ENCODE measurements around the gene SLC6A6. TPM values are rescaled to one million over a fixed set of nuclear protein-coding genes. Genes with fewer than 3 reads are reported as not detected.

SLC6A6 gene
- total RNA-seq, 1 experiment from 2014 or later, result 10.2 TPM

DNA sequence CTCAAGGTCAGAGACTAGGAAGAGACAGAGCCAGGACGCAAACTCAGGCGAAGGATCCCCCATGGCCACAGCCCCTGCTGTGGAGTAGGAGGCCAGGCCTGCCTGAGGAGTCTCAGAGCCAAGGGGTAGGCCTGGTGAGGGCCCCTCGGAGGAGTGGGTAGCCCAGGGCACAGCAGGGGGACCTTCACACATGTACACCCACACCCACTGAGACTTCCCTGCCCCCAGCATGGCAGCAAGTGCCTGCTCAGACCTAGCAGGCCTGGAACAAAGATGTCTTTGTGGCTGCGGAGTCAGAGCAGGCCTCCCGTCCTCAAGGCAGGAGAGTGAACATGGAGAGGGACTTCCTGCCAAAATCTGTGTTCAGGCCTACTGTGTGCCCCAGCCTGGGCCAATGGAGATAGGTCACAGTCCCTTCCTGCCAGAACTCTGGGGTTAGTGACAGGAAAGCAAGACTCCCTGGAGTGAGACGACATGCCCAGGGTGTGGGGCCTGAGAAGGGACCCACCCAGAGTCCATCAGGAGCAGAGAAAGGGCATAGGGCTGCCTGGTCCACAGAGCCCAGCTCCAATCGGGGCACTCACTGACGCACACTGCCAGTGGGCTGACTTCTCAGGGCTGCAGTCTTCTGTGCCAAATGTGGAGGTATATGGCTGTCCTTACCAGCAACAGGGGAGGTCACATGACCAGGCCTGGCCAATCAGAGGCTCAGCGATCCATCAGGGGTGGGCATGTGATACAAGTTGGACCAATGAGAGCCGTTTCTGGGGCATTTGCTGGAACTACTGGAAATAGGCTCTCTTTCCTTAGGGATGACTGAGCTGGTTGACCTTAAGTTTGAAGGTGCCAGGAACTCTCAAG is 135.4 kb downstream of the SLC6A6 start:
- DNase-seq (ENCODE audit: low read depth, low spot score), result peak; percentile 53
- in situ Hi-C loops (cut with HindIII; ENCODE audit: low pct_unique_long_range_greater_than_20kb, low sequenced_read_pairs), result no loop called here

GRCh38 chr3:14538451-14539088 is 136.2 kb downstream of the SLC6A6 start:
- DNase-seq (ENCODE audit: low read depth, low spot score), result no peak
- in situ Hi-C loops (cut with HindIII; ENCODE audit: low pct_unique_long_range_greater_than_20kb, low sequenced_read_pairs), result no loop called here

Small RNA genes within 50 kb of the gene (small RNA-seq; reads per million reads assigned to genes)
- gene RNA5SP124 (1.1 to 1.6 reads per million in 2 experiments), gene RNU6-905P (0 reads per million in 2 experiments)

Other genes starting within 250 kb of the SLC6A6 start
- gene XPC, start 224.0 kb upstream of the SLC6A6 start, total RNA-seq (2014; rRNA removed; shearing (Covaris generic)), result 25.3 and 25.9 TPM in 2 replicates
- gene LSM3, start 223.8 kb upstream of the SLC6A6 start, total RNA-seq (2014; rRNA removed; shearing (Covaris generic)), result 17.4 and 17.8 TPM in 2 replicates
- gene GRIP2, start 137.7 kb downstream of the SLC6A6 start, total RNA-seq (2014; rRNA removed; shearing (Covaris generic)), result 0.18 and 0.27 TPM in 2 replicates
- gene CCDC174, start 249.2 kb downstream of the SLC6A6 start, total RNA-seq (2014; rRNA removed; shearing (Covaris generic)), result 20.0 and 21.7 TPM in 2 replicates

All from SK-MEL-5 (cell line).